ENCODE measurements around the gene METRNL.
"Not testable (repeated sequence)": the region's sequence is repeated elsewhere in the genome, so short reads cannot be mapped to it uniquely, and the experiment has no call there.

The METRNL gene

GRCh38 chr17:83109793-83110645 is 30.6 kb downstream of the METRNL start:
- no peak for DNase-seq

GRCh38 chr17:83110735-83111134 is 31.3 kb downstream of the METRNL start:
- no peak for DNase-seq

GRCh38 chr17:83111516-83112282 is 32.3 kb downstream of the METRNL start:
- DNase-seq = no peak

- no peak for DNase-seq
Measured at GRCh38 chr17:83113381-83113780, 34.0 kb downstream of the METRNL start.

GRCh38 chr17:83113792-83114191 is 34.4 kb downstream of the METRNL start:
- no peak for DNase-seq

- no peak for DNase-seq
Measured at GRCh38 chr17:83114706-83115105, 35.3 kb downstream of the METRNL start.

- DNase-seq = no peak
Measured at GRCh38 chr17:83115202-83115651, 35.8 kb downstream of the METRNL start.

GRCh38 chr17:83115832-83116231 is 36.4 kb downstream of the METRNL start:
- no peak for DNase-seq

GRCh38 chr17:83116311-83116771 is 36.9 kb downstream of the METRNL start:
- no peak for DNase-seq

GRCh38 chr17:83116783-83117555 is 37.6 kb downstream of the METRNL start:
- no peak for DNase-seq

- DNase-seq = no peak
Measured at GRCh38 chr17:83117583-83117982, 38.2 kb downstream of the METRNL start.

GRCh38 chr17:83118071-83118841 is 38.8 kb downstream of the METRNL start:
- no peak for DNase-seq

- DNase-seq = no peak
Measured at GRCh38 chr17:83119987-83120864, 40.8 kb downstream of the METRNL start.

- not testable (repeated sequence) for DNase-seq
Measured at GRCh38 chr17:83121473-83121872, 42.1 kb downstream of the METRNL start.

- no peak for DNase-seq
Measured at GRCh38 chr17:83121921-83122820, 42.8 kb downstream of the METRNL start.

GRCh38 chr17:83122834-83123233 is 43.4 kb downstream of the METRNL start:
- no peak for DNase-seq

- no peak for DNase-seq
Measured at GRCh38 chr17:83123896-83124801, 44.7 kb downstream of the METRNL start.

- peak; percentile 41 for DNase-seq
Measured at GRCh38 chr17:83124871-83125514, 45.6 kb downstream of the METRNL start.
